DND-41 (cell line): ENCODE data around the gene MSI2.

ENCODE experiments used
- ATAC-seq: fragments of 200-7000 bp; cut with Tn5 transposase; 3 replicates; pipeline ENCODE4 v1.9.1; 2021; ENCODE audit warnings: low read depth; ENCODE audit not compliant: insufficient read depth
- DNase-seq: peaks from one replicate; pipeline ENCODE4 v3.0.0-alpha.2; 2020
- H2AFZ ChIP-seq: 2 replicates; pipeline ENCODE4 v1.6.0; 2012; ENCODE audit warnings: low read depth, low read length
- H3K27ac ChIP-seq: 2 replicates; pipeline ENCODE4 v1.5.1; 2012; ENCODE audit warnings: low read length, inconsistent platforms
- H3K27me3 ChIP-seq: fragments of 200-600 bp; sonication (generic); 2 replicates; pipeline ENCODE4 v1.6.0; 2012; ENCODE audit warnings: low read length, mild to moderate bottlenecking, inconsistent platforms; ENCODE audit not compliant: insufficient read depth, poor library complexity
- H3K36me3 ChIP-seq: 2 replicates; pipeline ENCODE4 v1.5.1; 2012; ENCODE audit warnings: low read length, inconsistent platforms; ENCODE audit not compliant: insufficient read depth
- H3K4me1 ChIP-seq: 2 replicates; pipeline ENCODE4 v1.5.1; 2012; ENCODE audit warnings: mild to moderate bottlenecking, low read length; ENCODE audit not compliant: insufficient read depth
- H3K4me2 ChIP-seq: 2 replicates; pipeline ENCODE4 v1.6.0; 2012; ENCODE audit warnings: mild to moderate bottlenecking, moderate library complexity, low read length, inconsistent platforms; ENCODE audit not compliant: insufficient read depth
- H3K4me3 ChIP-seq, 2 experiments: fragments of 200-600 bp in 1 of 2; shearing (Covaris generic) in 1 of 2; 2 replicates each; pipeline ENCODE4 v1.5.1; 2012 to 2016; ENCODE audit warnings: inconsistent platforms in 2 of 2, low read length in 2 of 2, mild to moderate bottlenecking in 2 of 2, low read depth in 1 of 2, moderate library complexity in 1 of 2
- H3K79me2 ChIP-seq: 2 replicates; pipeline ENCODE4 v1.6.0; 2012; ENCODE audit warnings: low read length, inconsistent platforms; ENCODE audit not compliant: insufficient read depth
- H3K9ac ChIP-seq: 2 replicates; pipeline ENCODE4 v1.6.0; 2012; ENCODE audit warnings: low read depth, mild to moderate bottlenecking, inconsistent platforms, low read length, moderate library complexity
- H3K9me3 ChIP-seq: 2 replicates; pipeline ENCODE4 v1.5.1; 2012; ENCODE audit warnings: low read length, moderate library complexity, mild to moderate bottlenecking, inconsistent platforms; ENCODE audit not compliant: insufficient read depth, severe bottlenecking
- H4K20me1 ChIP-seq: 2 replicates; pipeline ENCODE4 v1.6.0; 2012; ENCODE audit warnings: low read length; ENCODE audit not compliant: insufficient read depth
- CTCF ChIP-seq: IDR thresholded peaks from 2 replicates; pipeline ENCODE4 v1.5.1; 2012; ENCODE audit warnings: borderline replicate concordance, low read length, moderate library complexity, mild to moderate bottlenecking; ENCODE audit not compliant: poor library complexity, severe bottlenecking; ENCODE audit errors: extremely low read depth
- EZH2 ChIP-seq: IDR thresholded peaks from 3 replicates; pipeline ENCODE4 v1.6.1; 2012; ENCODE audit warnings: borderline replicate concordance, low read depth, mild to moderate bottlenecking, moderate library complexity, low read length, inconsistent platforms; ENCODE audit not compliant: severe bottlenecking

MSI2 gene

GRCh38 chr17:57730026-57730701 is 473.8 kb downstream of the MSI2 start:
- ATAC-seq (no peak), DNase-seq (no peak)
- no peak overlapping the region for H3K4me2 ChIP-seq
- H3K36me3 ChIP-seq: no peaks in the 10 kb centered on the region
- TF ChIP-seq EZH2 (no peak), CTCF (no peak)
- H3K4me3 ChIP-seq: no peak overlapping the region
- H3K27ac ChIP-seq: no peak overlapping the region
- H3K27me3 ChIP-seq: no peaks in the 10 kb centered on the region
- H2AFZ ChIP-seq: no peak overlapping the region
- H3K9me3 ChIP-seq: no peaks in the 10 kb centered on the region
- no peaks in the 10 kb centered on the region for H3K4me1 ChIP-seq
- H3K9ac ChIP-seq: no peak overlapping the region
- H4K20me1 ChIP-seq: no peaks in the 10 kb centered on the region
- H3K79me2 ChIP-seq: no peaks in the 10 kb centered on the region

GRCh38 chr17:57732062-57732461 is 475.7 kb downstream of the MSI2 start:
- no peaks in the 10 kb centered on the region for H3K36me3 ChIP-seq
- TF ChIP-seq CTCF (no peak), EZH2 (no peak)
- no peaks in the 10 kb centered on the region for H3K4me1 ChIP-seq
- H4K20me1 ChIP-seq: no peaks in the 10 kb centered on the region
- H3K79me2 ChIP-seq: no peaks in the 10 kb centered on the region
- no peak overlapping the region for H3K27ac ChIP-seq
- H3K9ac ChIP-seq: no peak overlapping the region
- no peak overlapping the region for H3K4me2 ChIP-seq
- H3K4me3 ChIP-seq: no peak overlapping the region
- no peak overlapping the region for H2AFZ ChIP-seq
- no peaks in the 10 kb centered on the region for H3K27me3 ChIP-seq
- ATAC-seq (no peak), DNase-seq (no peak)
- no peaks in the 10 kb centered on the region for H3K9me3 ChIP-seq

DNA sequence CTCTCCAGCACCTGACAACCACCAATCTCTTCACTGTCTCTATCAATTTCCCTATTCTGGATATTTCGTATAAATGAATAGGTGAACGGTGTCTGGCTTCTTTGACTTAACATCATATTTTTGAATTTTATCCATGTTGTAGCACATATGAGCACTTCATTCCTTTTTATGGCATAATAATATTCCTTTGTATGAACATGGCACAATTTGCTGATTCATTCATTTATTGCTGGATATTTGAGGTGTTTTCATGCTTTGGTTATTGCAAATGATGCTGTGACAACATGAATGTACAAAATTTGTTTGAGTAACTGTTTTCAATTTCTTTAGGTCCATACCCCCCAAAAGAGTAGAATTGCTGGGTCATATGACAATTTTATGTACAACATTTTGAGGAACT is 476.8 kb downstream of the MSI2 start:
- Histone ChIP-seq H3K9ac (no peak overlapping the region), H3K79me2 (no peaks in the 10 kb centered on the region), H3K4me1 (no peaks in the 10 kb centered on the region), H3K4me2 (no peak overlapping the region), H3K27ac (no peak overlapping the region), H3K4me3 (no peak overlapping the region), H4K20me1 (no peaks in the 10 kb centered on the region), H2AFZ (no peak overlapping the region), H3K9me3 (no peaks in the 10 kb centered on the region), H3K36me3 (no peaks in the 10 kb centered on the region), H3K27me3 (no peaks in the 10 kb centered on the region)
- DNase-seq (no peak), ATAC-seq (no peak)
- TF ChIP-seq CTCF: no peak
- no peak for TF ChIP-seq EZH2
